ENCODE results near the gene KLHL22.

- TF ChIP-seq RARB (CRISPR knock-in tag; IDR thresholded peaks at IDR 0.05): no peak
- no peak for TF ChIP-seq ARNTL (CRISPR knock-in tag; IDR thresholded peaks at IDR 0.05; ENCODE audit: borderline replicate concordance, low read depth)
- TF ChIP-seq ZNF70 (CRISPR knock-in tag; IDR thresholded peaks at IDR 0.05): no peak
- TF ChIP-seq ESRRG (CRISPR knock-in tag; IDR thresholded peaks at IDR 0.05): no peak
- no peak for TF ChIP-seq TCF4 (CRISPR knock-in tag; IDR thresholded peaks at IDR 0.05; ENCODE audit: borderline replicate concordance)
- no peak for TF ChIP-seq GLIS3 (CRISPR knock-in tag; IDR thresholded peaks at IDR 0.05)
- no peak for TF ChIP-seq SNAI2 (CRISPR knock-in tag; IDR thresholded peaks at IDR 0.05)
- no peak for TF ChIP-seq CSDC2 (CRISPR knock-in tag; IDR thresholded peaks at IDR 0.05)
- no peak for TF ChIP-seq CSRNP3 (CRISPR knock-in tag; IDR thresholded peaks at IDR 0.05)
- TF ChIP-seq POU6F1 (CRISPR knock-in tag; IDR thresholded peaks at IDR 0.05; ENCODE audit: borderline replicate concordance, low read depth): no peak
- TF ChIP-seq ZFP30 (CRISPR knock-in tag; IDR thresholded peaks at IDR 0.05): no peak
- TF ChIP-seq PATZ1 (CRISPR knock-in tag; IDR thresholded peaks at IDR 0.05; ENCODE audit: borderline replicate concordance): no peak
Measured at GRCh38 chr22:20465759-20466077, 29.9 kb downstream of the KLHL22 start.
